GM21360 (cell line): ENCODE data around the gene PTGES3.
"Not testable (repeated sequence)": the region's sequence is repeated elsewhere in the genome, so short reads cannot be mapped to it uniquely, and the experiment has no call there.

Source experiments
- ATAC-seq: cut with Tn5 transposase; IDR thresholded peaks from one replicate; pipeline ENCODE4 v1.9.1; 2021; ENCODE audit warnings: mild to moderate bottlenecking, moderate library complexity; ENCODE audit not compliant: unreplicated experiment

The PTGES3 gene

GRCh38 chr12:56658921-56659320 lies 29.2 kb downstream of the PTGES3 start:
- ATAC-seq: no peak

DNA sequence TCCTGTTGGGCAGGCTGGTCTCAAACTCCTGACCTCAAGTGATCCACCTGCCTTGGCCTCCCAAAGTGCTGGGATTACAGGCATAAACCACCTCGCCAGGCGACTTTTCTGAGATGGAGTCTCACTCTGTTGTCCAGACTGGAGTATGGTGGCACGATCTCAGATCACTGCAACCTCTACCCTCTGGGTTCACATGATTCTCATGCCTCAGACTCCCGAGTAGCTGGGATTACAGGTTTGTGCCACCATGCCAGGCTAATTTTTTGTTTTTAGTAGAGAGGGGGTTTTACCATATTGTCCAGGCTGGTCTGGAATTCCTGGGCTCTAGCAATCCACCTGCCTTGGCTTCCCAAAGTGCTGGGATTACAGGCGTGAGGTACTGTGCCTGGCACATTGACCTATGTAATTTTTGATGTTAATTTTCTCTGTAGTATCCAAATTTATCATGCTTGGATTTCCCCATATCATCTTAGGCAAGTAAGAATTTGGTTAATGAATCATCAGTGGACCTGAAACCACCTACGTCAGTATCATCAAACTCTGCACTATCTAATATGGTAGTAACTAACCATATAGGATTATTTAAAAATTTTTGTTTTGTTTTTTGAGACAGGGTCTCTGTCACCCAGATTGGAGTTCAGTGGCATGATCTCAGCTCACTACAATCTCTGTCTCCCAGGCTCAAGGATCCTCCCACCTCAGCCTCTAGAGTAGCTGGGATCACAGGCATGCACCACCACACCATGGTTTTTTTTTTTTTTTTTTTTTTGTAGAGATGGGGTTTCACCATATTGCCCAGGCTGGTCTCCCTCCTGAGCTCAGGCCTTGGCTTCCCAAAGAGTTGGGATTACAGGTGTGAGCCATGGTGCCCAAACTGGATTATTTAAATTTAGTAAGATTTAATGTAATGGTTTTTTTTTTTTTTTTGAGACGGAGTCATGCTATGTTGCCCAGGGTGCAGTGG lies 30.4 kb downstream of the PTGES3 start:
- no peak for ATAC-seq

GRCh38 chr12:56653781-56654180 lies 34.3 kb downstream of the PTGES3 start:
- not testable (repeated sequence) for ATAC-seq

DNA sequence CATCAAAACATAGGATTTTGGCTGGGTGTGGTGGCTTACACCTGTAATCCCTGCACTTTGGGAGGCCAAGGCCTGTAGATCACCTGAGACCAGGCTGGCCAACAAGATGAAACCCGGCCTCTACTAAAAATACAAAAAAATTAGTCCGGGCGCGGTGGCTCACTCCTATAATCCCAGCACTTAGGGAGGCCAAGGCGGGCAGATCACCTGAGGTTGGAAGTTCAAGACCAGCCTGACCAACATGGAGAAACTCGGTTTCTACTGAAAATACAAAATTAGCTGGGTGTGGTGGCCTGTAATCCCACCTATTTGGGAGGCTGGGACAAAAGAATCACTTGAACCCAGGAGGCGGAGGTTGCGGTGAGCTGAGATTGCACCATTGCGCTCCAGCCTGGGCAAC lies 40.1 kb downstream of the PTGES3 start:
- ATAC-seq: not testable (repeated sequence)

DNA sequence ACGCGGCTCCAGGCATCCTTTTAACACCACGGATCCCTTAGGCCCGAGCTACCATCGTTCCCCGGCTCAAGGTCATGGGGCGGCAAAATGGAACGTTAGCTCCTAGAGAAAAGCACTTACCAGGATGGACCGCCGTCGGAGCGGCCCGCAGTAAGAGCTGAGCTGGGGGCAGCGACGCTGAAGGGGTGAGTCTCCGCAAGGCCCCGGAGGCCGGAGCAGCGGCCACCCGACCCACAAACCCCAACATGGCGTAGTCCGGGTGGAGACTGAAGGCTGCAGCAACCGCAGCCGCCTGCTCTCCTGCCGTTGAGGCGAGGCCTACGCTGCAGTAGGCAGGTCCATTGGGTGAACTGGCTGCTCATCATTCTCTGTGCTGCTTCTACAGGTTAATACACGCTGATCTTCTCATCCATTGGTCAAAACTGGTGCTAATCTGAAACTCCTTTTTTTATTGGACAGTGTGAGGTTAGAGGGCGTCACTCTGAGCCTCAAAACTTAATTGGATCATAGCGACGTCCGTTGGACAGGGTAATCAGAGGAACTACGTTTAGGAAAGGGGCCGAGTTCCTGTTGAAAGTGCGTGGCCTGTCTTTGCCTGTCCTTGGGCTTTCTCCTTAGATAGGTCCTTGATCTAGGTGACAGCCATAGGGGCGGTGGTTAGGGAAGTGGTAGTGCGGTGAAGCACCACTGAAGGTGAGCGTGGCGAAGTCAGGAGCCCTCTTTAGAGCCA lies 42.2 kb downstream of the PTGES3 start, which contains the start of gene ATP5F1B:
Gene ATP5F1B (minus strand): TSS at position 268 of the 730 bp plus-strand sequence. CDS start 21 bp downstream, at position 247.
- ATAC-seq: peak; percentile 99

DNA sequence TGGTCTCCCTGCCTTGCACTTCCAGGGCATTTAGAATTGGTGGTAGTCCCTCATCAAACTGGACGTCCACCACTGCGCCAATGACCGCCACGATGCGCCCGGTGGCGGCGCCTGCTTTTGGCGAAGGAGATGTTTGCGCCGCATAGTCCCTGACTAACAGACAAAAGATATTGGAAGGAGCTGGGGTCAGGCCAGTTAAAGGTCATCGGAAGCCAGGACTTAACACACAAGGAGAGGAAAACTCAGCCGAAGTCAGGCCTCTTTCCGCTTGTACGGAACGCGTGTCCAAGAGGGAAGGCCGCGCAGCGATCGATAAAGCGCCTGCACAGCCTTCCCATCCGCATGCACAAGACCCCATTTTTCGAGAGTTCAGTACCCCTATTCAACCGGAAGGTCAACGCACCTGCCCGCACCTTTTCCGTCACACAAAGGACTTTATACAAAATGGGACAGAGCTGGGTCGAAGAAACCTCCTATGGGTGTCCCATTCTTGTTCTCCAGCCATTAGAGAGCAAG lies 42.8 kb downstream of the PTGES3 start:
- ATAC-seq: no peak

- ATAC-seq: no peak
These were observed 43.4 kb downstream of the PTGES3 start for GRCh38 chr12:56644654-56645053.

DNA sequence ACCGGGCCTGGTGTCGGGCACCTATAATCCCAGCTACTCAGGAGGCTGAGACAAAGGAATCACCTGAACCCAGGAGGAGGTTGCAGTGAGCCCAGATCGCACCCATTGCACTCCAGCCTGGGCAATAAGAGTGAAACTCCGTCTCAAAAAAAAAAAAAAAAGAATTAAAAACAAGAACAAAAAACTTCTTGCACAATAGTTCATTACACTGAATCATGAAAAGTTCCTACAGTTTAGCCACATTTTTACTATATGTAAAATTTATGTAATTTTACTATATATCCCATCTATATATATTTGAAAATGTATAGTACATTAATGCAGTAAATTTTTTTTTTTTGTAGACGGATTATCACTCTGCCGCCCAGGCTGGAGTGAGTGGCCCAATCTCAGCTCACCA lies 46.9 kb downstream of the PTGES3 start:
- ATAC-seq: no peak

DNA sequence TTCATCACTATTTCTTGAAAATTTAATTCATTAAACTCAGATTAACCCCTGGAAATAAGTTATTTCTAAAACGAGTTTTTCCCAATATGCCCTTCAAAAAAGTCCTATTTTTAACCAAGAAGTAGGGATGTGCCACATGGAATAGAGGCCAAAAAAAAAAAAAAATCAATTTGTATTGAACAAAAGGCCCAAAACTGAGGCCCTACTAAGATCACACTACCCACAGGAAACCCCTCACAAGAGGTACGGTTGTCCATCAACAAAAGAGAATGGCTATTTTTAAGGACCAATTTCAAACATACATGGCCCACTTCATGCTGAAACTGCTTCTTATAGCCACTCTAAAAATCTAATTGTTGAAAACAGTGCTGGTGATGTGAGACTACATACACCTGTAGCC lies 50.5 kb downstream of the PTGES3 start:
- ATAC-seq: no peak

DNA sequence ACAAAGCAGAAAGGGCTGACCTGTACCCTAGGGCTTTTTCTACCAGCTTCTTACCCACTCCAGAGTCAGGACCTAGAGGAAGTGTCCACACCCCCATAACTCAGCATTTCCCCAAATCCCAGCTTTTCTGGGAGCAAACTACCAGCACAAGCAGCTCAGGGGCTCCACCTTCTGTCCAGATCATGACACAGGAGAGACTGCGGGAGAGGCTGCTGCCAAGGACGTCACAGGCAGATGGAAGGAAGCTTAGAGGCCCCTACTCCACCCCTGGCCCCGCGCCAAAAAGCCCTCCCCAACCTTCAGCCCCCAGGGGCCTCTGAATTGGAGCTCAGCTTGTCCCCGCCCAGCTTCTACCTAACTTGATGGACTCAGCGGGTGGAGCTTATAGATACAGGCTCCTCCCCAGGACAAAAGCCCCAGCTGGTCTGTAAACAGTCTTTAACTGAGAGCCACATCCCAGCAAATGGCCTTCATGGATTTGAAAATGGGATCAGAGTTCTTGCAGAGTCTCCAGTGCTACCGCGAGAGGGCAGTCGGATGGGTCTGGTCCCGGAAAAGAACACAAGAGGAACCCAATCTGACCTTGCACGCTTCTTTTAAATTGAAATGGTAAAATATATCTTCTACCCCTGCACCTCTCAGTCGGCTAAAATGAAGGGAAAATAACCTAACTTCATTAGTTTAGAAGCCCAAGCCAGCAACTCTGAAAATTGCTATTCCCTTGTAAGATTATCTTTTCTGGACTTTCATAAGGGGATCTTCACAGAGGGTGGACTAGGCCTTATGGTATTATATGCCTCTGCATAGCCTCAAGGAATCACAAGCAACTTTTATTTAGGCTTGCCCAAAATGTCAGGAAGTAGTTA lies 51.2 kb downstream of the PTGES3 start:
- peak; percentile 48 for ATAC-seq

GRCh38 chr12:56635806-56636674 lies 52.0 kb downstream of the PTGES3 start:
- ATAC-seq: peak; percentile 32

- no peak for ATAC-seq
These were observed 53.0 kb downstream of the PTGES3 start for GRCh38 chr12:56634837-56635791.

DNA sequence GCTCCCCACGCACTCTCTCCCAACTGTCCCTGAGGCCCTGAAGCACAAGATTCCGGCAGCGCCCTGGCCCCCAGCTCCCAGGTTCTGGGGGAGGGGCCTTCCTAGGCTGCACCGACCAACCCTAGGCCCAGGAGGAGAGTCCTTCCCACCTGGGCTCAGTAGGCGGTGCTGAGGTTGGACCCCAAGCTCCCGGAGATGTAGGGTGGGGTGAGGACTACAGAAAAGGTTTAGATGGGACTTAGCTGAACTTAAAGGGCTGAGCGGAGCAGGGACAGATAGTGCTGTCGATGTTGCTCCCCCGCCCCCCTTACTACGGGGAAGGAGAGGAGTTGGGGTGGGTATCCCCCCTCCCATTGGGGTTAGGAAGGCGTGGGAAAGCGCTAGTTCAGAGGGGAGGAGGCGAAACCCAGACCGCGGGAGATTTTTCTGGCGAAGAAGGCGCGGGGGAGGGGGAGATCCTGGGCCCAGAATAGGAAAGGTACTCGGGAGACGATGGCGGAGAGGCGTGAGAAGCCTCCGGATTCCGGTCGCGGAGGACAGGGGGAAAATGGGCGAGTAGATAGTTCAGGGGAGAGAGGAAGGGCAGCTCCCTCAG lies 53.7 kb downstream of the PTGES3 start:
- ATAC-seq: no peak

DNA sequence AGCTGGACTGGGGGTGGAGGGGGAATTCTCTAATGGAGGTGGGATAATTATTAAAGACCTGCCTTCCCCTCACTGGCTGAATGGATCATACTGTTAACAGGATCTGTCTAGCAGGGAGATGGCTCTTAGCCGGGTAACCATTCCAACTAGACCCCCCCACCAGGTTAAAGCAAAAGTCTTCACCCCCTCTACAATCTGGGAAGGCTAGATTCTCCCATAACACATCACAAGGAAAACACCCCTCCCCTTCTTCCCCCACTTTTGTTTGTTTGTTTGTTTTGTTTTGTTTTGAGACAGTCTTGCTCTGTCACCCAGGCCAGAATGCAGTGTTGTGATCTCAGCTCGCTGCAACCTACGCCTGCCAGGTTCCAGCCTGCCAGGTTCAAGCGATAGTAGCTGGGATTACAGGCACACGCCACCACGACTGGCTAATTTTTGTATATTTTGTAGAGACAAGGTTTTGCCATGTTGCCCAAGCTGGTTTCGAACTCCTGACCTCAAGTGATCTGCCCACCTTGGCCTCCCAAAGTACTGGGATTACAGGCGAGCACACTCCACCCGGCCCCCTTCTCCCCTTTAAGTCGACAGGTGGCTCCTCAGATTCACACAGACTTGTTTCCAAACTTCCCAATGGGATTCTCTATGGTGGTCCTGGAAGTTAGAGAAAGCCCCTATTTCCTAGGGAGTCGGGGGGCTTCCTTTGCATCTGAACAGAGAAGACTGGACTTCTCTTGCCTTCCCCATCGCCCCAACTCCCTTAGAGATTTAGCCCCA lies 54.4 kb downstream of the PTGES3 start:
- ATAC-seq: no peak

GRCh38 chr12:56632701-56633467 lies 55.2 kb downstream of the PTGES3 start:
- no peak for ATAC-seq

DNA sequence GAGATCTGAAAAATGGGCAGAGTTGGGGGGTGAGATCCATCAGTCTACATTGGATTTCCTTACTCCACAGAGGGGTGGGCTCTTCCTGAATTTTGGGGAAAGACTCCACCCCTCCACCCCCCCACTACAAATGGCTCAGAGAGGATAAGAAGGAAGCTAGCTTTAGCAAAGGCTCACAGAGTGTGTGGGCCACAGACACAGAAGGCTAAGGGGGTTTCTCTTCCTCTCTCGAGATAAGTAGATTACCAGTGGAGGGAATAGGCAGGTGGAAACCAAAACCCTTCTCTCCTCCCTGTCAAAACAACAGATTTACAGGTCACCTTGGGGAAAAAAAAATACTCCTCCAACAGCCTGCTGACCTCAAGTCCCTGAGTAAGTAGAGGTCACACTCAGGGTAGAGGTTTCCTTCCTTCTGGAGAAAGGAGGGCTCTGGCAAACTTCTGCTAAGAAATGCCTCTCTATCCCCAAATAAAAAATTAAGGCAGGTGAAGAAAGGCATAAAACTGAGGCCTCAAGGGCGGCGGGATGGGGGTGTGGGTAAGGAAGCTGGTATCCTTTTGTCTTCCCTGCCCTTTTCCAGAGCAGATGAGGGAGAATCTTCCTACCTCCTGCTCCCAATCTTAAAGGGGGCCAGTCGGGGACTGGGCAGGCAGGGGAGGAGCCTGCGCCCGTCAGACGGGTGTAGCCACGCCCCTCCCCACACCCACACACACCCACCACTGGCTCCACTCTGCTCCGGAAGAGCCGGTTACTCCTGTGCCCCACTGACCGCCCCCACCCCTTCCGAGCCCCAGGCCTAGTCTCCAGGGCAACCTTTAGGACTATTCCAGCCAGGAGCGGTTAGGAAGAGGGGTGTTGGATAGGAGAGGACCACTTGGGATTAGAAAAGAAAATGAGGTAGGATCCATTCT lies 56.0 kb downstream of the PTGES3 start:
- ATAC-seq: no peak
